ENCODE results near the gene NDUFV2. TPM values are rescaled to one million over a fixed set of nuclear protein-coding genes. Genes with fewer than 3 reads are reported as not detected.
"Not testable (repeated sequence)": the region's sequence is repeated elsewhere in the genome, so short reads cannot be mapped to it uniquely, and the experiment has no call there.

The NDUFV2 gene
- total RNA-seq, 1 donor from 2014 or later, result 69.0 TPM

- no peak for TF ChIP-seq CTCF (IDR thresholded peaks at IDR 0.05; ENCODE audit: insufficient read depth, low read length, severe bottlenecking)
- no peak for FAIRE-seq
- H3K36me3 ChIP-seq (ENCODE audit: control insufficient read depth, insufficient read depth, low read length), result no peaks in the 10 kb centered on the region
- DNase-seq (ENCODE audit: low read depth), result no peak
- no peak overlapping the region for H3K4me3 ChIP-seq (ENCODE audit: low read depth, low read length)
- H3K27me3 ChIP-seq (ENCODE audit: control insufficient read depth, insufficient read depth, low read length), result no peaks in the 10 kb centered on the region
These were observed 19.6 kb upstream of the NDUFV2 start for GRCh38 chr18:9082711-9083510.

- DNase-seq (ENCODE audit: low read depth) (no peak), FAIRE-seq (no peak)
- no peaks in the 10 kb centered on the region for H3K27me3 ChIP-seq (ENCODE audit: control insufficient read depth, insufficient read depth, low read length)
- H3K4me3 ChIP-seq (ENCODE audit: low read depth, low read length), result no peak overlapping the region
- TF ChIP-seq CTCF (IDR thresholded peaks at IDR 0.05; ENCODE audit: insufficient read depth, low read length, severe bottlenecking), result no peak
- H3K36me3 ChIP-seq (ENCODE audit: control insufficient read depth, insufficient read depth, low read length), result no peaks in the 10 kb centered on the region
These were observed 16.5 kb upstream of the NDUFV2 start for GRCh38 chr18:9086015-9086414.

GRCh38 chr18:9086624-9087023, 15.9 kb upstream of the NDUFV2 start:
- Histone ChIP-seq H3K4me3 (ENCODE audit: low read depth, low read length) (no peak overlapping the region), H3K36me3 (ENCODE audit: control insufficient read depth, insufficient read depth, low read length) (no peaks in the 10 kb centered on the region), H3K27me3 (ENCODE audit: control insufficient read depth, insufficient read depth, low read length) (no peaks in the 10 kb centered on the region)
- DNase-seq (ENCODE audit: low read depth), result no peak
- FAIRE-seq, result no peak
- TF ChIP-seq CTCF (IDR thresholded peaks at IDR 0.05; ENCODE audit: insufficient read depth, low read length, severe bottlenecking), result no peak

GRCh38 chr18:9087144-9087543, 15.4 kb upstream of the NDUFV2 start:
- no peak for TF ChIP-seq CTCF (IDR thresholded peaks at IDR 0.05; ENCODE audit: insufficient read depth, low read length, severe bottlenecking)
- FAIRE-seq (no peak), DNase-seq (ENCODE audit: low read depth) (no peak)
- Histone ChIP-seq H3K36me3 (ENCODE audit: control insufficient read depth, insufficient read depth, low read length) (no peaks in the 10 kb centered on the region), H3K27me3 (ENCODE audit: control insufficient read depth, insufficient read depth, low read length) (no peaks in the 10 kb centered on the region), H3K4me3 (ENCODE audit: low read depth, low read length) (no peak overlapping the region)

- H3K27me3 ChIP-seq (ENCODE audit: control insufficient read depth, insufficient read depth, low read length), result no peaks in the 10 kb centered on the region
- DNase-seq (ENCODE audit: low read depth) (no peak), FAIRE-seq (no peak)
- TF ChIP-seq CTCF (IDR thresholded peaks at IDR 0.05; ENCODE audit: insufficient read depth, low read length, severe bottlenecking), result no peak
- no peaks in the 10 kb centered on the region for H3K36me3 ChIP-seq (ENCODE audit: control insufficient read depth, insufficient read depth, low read length)
- no peak overlapping the region for H3K4me3 ChIP-seq (ENCODE audit: low read depth, low read length)
These were observed 14.2 kb upstream of the NDUFV2 start for GRCh38 chr18:9088252-9088651.

GRCh38 chr18:9088727-9089126, 13.8 kb upstream of the NDUFV2 start:
- H3K36me3 ChIP-seq (ENCODE audit: control insufficient read depth, insufficient read depth, low read length); H3K4me3 ChIP-seq (ENCODE audit: low read depth, low read length); FAIRE-seq; H3K27me3 ChIP-seq (ENCODE audit: control insufficient read depth, insufficient read depth, low read length); DNase-seq (ENCODE audit: low read depth): not testable (repeated sequence)
